ENCODE data around the gene GLRX2. TPM values are rescaled to one million over a fixed set of nuclear protein-coding genes. Genes with fewer than 3 reads are reported as not detected.

Gene GLRX2
- total RNA-seq, 1 experiment from 2014 or later = 18.6 TPM

DNA sequence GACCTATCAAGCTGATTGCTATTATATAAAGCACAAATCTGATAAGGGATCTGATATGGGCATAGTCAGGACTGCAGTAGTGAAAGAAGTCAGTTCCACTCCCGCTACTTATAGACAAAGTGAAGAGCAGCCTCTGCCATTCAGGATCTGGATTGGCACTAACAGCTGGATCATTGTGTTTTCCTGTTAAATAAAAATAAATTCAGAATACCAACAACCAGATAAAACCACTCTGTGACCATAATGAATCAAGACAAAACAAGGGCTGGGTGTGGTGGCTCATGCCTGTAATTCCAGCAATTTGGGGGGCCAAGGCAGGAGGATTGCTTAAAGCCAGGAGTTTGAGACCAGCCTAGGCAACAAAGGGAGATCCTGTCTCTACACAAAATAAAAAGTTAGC lies 5.0 kb upstream of the GLRX2 start:
- Histone ChIP-seq H3K79me2 (ENCODE audit: low read length) (no peaks in the 10 kb centered on the region), H3K27me3 (ENCODE audit: low read length) (no peaks in the 10 kb centered on the region), H4K20me1 (ENCODE audit: low read length) (no peaks in the 10 kb centered on the region), H3K4me2 (ENCODE audit: low read length) (no peak overlapping the region), H2AFZ (ENCODE audit: low read length) (no peak overlapping the region), H3K9me3 (ENCODE audit: low read length) (no peaks in the 10 kb centered on the region), H3K4me3 (ENCODE audit: low read length) (no peak overlapping the region), H3K4me1 (ENCODE audit: insufficient read depth, low read length) (peaks cover 39% of the 10 kb centered on the region), H3K9ac (ENCODE audit: low read length) (no peak overlapping the region), H3F3A (ENCODE audit: low read length, unreplicated experiment) (no peaks in the 10 kb centered on the region), H3K36me3 (ENCODE audit: low read depth, low read length) (no peaks in the 10 kb centered on the region), H3K27ac (ENCODE audit: low read length) (no peak overlapping the region), H3K9me2 (replicated peaks; ENCODE audit: low read length) (no peaks in the 10 kb centered on the region)
- ChIA-PET CTCF (no interaction called here), POLR2A (ENCODE audit: unreplicated experiment) (no interaction called here)
- DNase-seq = no peak
- no peak for TF ChIP-seq EZH2 (IDR thresholded peaks at IDR 0.05; ENCODE audit: low read length, unreplicated experiment)
- TF ChIP-seq EZH2phosphoT487 (IDR thresholded peaks at IDR 0.05; ENCODE audit: borderline replicate concordance, low read length) = no peak
- TF ChIP-seq, protein P1, sequence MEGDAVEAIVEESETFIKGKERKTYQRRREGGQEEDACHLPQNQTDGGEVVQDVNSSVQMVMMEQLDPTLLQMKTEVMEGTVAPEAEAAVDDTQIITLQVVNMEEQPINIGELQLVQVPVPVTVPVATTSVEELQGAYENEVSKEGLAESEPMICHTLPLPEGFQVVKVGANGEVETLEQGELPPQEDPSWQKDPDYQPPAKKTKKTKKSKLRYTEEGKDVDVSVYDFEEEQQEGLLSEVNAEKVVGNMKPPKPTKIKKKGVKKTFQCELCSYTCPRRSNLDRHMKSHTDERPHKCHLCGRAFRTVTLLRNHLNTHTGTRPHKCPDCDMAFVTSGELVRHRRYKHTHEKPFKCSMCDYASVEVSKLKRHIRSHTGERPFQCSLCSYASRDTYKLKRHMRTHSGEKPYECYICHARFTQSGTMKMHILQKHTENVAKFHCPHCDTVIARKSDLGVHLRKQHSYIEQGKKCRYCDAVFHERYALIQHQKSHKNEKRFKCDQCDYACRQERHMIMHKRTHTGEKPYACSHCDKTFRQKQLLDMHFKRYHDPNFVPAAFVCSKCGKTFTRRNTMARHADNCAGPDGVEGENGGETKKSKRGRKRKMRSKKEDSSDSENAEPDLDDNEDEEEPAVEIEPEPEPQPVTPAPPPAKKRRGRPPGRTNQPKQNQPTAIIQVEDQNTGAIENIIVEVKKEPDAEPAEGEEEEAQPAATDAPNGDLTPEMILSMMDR (conservative IDR thresholded peaks at IDR 0.05; ENCODE audit: low read depth, low read length) = no peak
- ATAC-seq = no peak
- no TSS peak for BruUV-seq (replicated peaks)
- intact Hi-C loops (cut with micrococcal nuclease) = loop anchor here (10.0 kb wide), 1 partner anchor 635 kb away; no protein-coding TSS in a partner anchor

DNA sequence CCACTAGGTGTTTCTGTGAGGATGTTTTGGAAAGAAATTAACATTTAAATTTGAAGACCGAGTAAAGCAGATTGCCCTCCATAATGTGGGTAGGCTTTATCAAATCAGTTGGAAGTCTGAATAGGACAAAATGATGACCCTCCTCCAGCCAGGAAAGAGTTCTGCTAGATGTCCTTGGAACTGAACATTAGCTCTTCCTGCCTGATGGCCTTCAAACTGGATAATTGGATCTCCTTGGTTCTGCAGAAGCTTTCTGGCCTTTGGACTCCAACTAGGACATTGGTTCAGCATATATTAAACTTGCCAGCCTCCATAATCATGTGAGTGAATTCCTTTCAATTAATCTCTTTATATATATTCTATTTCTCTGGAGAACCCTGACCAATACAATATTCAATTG lies 4.4 kb upstream of the GLRX2 start:
- H3K36me3 ChIP-seq (ENCODE audit: low read depth, low read length) = no peaks in the 10 kb centered on the region
- H3K4me3 ChIP-seq (ENCODE audit: low read length) = no peak overlapping the region
- no peak for TF ChIP-seq EZH2 (IDR thresholded peaks at IDR 0.05; ENCODE audit: low read length, unreplicated experiment)
- TF ChIP-seq, protein P1 (conservative IDR thresholded peaks at IDR 0.05; ENCODE audit: low read depth, low read length) = no peak
- TF ChIP-seq EZH2phosphoT487 (IDR thresholded peaks at IDR 0.05; ENCODE audit: borderline replicate concordance, low read length) = no peak
- intact Hi-C loops (cut with micrococcal nuclease) = loop anchor here (10.0 kb wide), 1 partner anchor 635 kb away; no protein-coding TSS in a partner anchor
- ATAC-seq (no peak), DNase-seq (no peak)
- H3K9me2 ChIP-seq (replicated peaks; ENCODE audit: low read length) = no peaks in the 10 kb centered on the region
- no peaks in the 10 kb centered on the region for H4K20me1 ChIP-seq (ENCODE audit: low read length)
- no TSS peak for BruUV-seq (replicated peaks)
- H3K4me1 ChIP-seq (ENCODE audit: insufficient read depth, low read length) = peaks cover 38% of the 10 kb centered on the region
- peaks cover under 1% of the 10 kb centered on the region; the same call in 1 of the 2 replicates for H3K79me2 ChIP-seq (ENCODE audit: low read length)
- H3F3A ChIP-seq (ENCODE audit: low read length, unreplicated experiment) = no peaks in the 10 kb centered on the region
- CTCF ChIA-PET = no interaction called here
- no peaks in the 10 kb centered on the region for H3K27me3 ChIP-seq (ENCODE audit: low read length)
- H3K27ac ChIP-seq (ENCODE audit: low read length) = no peak overlapping the region
- H3K9me3 ChIP-seq (ENCODE audit: low read length) = no peaks in the 10 kb centered on the region
- H2AFZ ChIP-seq (ENCODE audit: low read length) = no peak overlapping the region
- POLR2A ChIA-PET (ENCODE audit: unreplicated experiment) = no interaction called here
- no peak overlapping the region for H3K9ac ChIP-seq (ENCODE audit: low read length)
- no peak overlapping the region for H3K4me2 ChIP-seq (ENCODE audit: low read length)

DNA sequence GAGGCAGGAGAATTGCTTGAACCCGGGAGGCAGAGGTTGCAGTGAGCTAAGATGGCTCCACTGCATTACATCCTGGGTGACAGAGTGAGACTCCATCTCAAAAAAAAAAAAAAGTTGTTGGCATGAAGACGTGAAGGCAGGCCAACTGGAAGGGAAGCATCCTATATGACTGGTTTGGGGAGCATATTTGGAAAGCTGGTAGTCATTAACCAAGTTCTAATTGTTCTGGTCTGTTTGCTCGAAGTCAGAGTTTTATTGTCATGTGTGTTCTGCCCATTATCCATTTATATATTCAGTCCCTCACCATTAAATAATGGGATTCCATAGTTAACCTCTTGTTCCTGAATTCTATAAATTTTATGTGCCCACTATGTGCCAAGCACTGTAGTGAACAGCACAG lies 3.3 kb upstream of the GLRX2 start:
- no peaks in the 10 kb centered on the region for H3F3A ChIP-seq (ENCODE audit: low read length, unreplicated experiment)
- no peak for ATAC-seq
- H3K36me3 ChIP-seq (ENCODE audit: low read depth, low read length) = no peaks in the 10 kb centered on the region
- BruUV-seq (replicated peaks) = no TSS peak
- H3K79me2 ChIP-seq (ENCODE audit: low read length) = peaks cover 12% of the 10 kb centered on the region
- no peaks in the 10 kb centered on the region for H3K27me3 ChIP-seq (ENCODE audit: low read length)
- no peaks in the 10 kb centered on the region for H3K9me3 ChIP-seq (ENCODE audit: low read length)
- ChIA-PET CTCF (no interaction called here), POLR2A (ENCODE audit: unreplicated experiment) (no interaction called here)
- no peak overlapping the region for H2AFZ ChIP-seq (ENCODE audit: low read length)
- intact Hi-C loops (cut with micrococcal nuclease) = no loop called here
- H3K4me2 ChIP-seq (ENCODE audit: low read length) = no peak overlapping the region
- no peaks in the 10 kb centered on the region; the same call in 1 of the 2 replicates for H4K20me1 ChIP-seq (ENCODE audit: low read length)
- no peaks in the 10 kb centered on the region for H3K9me2 ChIP-seq (replicated peaks; ENCODE audit: low read length)
- H3K27ac ChIP-seq (ENCODE audit: low read length) = no peak overlapping the region
- peaks cover 32% of the 10 kb centered on the region for H3K4me1 ChIP-seq (ENCODE audit: insufficient read depth, low read length)
- H3K4me3 ChIP-seq (ENCODE audit: low read length) = no peak overlapping the region
- H3K9ac ChIP-seq (ENCODE audit: low read length) = no peak overlapping the region
- TF ChIP-seq EZH2phosphoT487 (IDR thresholded peaks at IDR 0.05; ENCODE audit: borderline replicate concordance, low read length) (no peak), EZH2 (IDR thresholded peaks at IDR 0.05; ENCODE audit: low read length, unreplicated experiment) (no peak)
- TF ChIP-seq, protein P1 (conservative IDR thresholded peaks at IDR 0.05; ENCODE audit: low read depth, low read length) = no peak
- no peak for DNase-seq

Measured in PC-3 (cell line).